ENCODE data around the gene MDFIC2.
"Not testable (repeated sequence)": the region's sequence is repeated elsewhere in the genome, so short reads cannot be mapped to it uniquely, and the experiment has no call there.

MDFIC2 gene

DNA sequence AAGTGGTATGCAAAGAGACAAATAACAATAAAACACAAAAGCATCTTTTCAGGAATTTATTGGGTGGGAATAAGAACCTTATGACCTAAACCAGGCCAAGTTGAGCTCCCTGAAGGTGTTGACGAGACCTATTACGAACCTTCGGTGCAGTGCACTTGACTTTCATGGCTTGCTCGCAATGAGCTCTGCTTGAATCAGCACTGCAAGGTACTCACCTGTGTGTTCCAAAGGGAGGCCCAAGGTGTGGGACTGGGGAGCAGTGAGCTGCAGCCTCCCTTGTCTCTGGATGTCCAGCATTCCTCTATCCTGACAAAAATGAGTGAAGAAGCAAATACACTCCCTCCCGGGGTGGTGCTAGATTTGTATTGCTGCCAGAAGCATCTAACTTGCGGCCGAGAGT, at the start of gene MDFIC2:
TSS of gene MDFIC2 (minus strand) at position 303 of the 400 bp plus-strand sequence. CDS start 665 bp downstream, outside the sequence.
- DNase-seq (ENCODE audit: low read depth in 4 of 4, low spot score in 1 of 4) = no peak

DNA sequence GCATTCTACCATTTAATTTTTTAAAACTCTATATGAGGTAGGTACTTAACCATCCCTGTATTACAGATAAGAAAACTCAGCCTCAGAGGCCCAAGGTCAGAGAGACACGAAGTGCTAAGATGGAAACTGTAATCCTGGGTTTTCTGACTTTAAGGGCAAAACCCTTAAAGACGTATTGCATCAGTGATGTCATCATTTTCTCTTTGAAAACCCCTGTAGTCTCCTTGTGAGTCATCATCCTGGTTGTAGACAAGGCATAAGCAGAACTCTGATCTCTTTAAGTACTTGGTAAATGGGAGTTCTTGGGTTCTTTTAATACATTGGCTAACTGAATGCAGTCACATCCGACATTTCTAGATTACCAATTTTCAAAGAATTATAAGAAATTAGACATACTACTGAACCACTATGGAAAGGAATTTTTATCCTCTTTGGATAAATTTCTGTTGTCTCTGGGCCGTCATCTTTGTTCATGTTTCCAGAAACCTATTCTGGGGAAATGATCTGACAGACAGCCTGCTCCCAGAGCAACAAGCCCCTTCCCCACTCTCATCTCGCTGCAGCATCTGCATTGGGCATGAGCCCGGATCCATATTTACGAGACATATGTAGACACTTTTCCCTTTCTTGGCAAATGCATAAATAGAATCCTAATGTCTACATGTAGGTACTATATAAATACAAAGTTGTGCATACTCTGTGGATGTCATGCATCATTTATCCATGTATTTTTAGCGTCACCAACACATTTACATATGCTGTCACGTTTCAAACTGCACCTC, 48.7 kb upstream of the MDFIC2 start:
- DNase-seq (ENCODE audit: low read depth in 4 of 4, low spot score in 1 of 4) = no peak

DNA sequence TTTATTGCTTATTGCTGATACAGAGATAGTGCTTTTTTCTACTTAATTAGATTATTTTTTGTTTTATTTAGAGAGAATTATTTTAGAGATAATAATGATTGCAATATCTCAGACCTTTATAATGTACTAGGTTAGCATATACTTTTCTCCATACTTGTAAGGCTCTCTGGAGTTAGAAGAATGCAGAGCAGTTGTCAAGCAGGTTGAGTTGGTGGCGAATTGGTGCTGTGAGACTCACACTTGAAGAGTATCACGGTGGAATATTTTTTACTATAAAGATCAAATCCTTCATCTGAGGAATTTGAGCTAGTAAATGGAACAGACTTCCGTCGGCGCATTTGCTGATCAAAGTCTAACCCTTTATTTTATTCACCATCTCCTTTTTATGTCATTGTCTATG, 47.3 kb upstream of the MDFIC2 start:
- DNase-seq (ENCODE audit: low read depth in 4 of 4, low spot score in 1 of 4) = no peak

DNA sequence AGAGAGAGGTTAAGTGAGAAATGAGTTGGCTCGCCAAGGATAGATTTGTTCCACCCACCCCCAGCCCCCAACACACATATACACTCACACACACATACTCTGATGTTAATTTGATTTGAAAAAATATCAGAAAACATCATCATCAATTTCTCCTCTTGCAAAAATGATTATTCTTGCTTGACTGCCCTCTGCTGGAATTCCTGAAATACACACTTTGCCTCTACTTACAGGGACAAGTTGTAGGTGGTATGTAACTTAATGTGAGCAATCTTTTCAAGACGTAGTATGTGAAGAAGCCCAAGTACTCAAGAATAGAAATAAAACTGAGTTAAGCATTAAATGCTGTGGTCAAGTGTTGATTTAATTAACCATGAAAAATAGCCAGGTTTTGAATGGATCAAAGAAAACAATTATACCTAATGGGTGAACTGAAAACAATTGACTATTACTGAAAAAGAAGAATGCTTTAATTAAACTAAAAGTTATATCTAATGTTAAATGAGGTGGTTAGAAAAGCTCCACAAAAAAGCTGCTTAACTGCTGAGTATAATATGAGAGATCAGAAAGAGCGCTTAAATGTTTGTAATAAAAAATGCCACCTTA, 46.6 kb upstream of the MDFIC2 start:
- DNase-seq (ENCODE audit: low read depth in 4 of 4, low spot score in 1 of 4) = no peak

DNA sequence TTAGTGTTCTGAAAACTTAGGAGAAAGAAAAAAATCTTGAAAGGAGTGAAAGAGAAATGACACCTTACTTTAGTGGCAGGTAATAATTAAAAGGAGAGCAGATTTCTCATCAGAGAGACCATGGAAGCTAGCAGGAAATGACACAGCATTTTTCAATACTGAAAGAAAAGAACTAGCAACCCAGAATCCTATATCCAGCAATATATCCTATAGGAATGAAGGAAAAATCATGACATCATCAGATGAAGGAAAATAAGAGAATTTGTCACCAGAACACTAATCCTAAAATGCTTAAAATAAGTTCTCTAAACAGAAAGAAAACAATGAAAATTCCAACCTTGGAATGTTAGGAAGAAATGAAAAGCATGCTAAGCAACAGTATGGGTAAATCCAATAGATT, 39.8 kb upstream of the MDFIC2 start:
- DNase-seq (ENCODE audit: low read depth in 4 of 4, low spot score in 1 of 4) = no peak

DNA sequence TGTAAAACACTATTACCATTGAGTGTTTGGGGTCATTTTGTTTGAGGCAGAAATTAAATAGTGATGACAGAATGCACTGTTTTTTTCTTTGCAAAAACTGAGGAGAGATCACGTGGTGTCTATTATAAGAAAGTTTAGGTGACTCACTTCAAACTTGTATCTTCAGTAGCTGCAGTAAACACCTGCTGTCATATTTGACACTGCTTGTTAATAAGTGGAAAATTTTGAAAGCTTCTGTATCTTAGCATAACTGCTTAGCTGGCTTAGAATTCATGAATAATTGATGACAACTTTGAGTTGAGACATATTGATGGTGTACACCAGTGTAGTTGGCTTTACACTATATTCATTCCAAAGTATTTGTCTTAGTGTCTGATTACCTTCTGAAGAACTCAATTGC, 29.7 kb upstream of the MDFIC2 start:
- DNase-seq (ENCODE audit: low read depth in 4 of 4, low spot score in 1 of 4) = no peak

DNA sequence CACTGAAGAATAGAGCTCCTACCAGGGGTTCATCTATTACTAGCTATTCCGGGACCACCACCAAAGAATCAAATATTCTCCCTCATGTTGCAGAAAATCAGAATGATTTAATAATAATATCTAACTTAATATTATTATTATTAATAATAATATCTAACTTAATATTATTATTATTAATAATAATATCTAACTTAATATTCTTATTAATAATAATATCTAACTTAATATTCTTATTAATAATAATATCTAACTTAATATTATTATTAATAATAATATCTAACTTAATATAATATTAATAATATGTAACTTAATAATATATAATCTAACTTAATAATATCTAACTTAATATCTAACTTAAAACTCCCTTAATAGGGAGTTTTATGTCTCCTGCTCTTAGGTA, 24.4 kb upstream of the MDFIC2 start:
- not testable (repeated sequence) for DNase-seq (ENCODE audit: low read depth in 4 of 4, low spot score in 1 of 4)

DNA sequence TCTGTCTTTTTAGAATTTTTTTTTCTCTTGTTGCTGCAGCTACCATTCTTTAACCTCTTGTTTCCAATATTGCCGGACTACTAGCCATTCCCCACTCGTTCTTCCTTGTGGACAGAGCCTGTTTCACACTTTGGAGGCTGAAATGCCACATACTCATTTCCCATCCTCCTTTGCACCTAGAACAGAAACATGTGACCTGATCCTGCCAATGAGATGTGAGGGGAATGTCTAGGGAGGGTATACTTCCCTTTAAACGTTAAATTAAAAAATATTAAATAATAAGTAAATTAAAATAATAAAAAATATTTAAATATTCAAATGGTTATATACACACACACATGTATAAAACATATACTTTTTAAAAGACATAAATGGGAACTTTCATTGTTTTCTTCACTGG, 20.6 kb upstream of the MDFIC2 start:
- no peak for DNase-seq (ENCODE audit: low read depth in 4 of 4, low spot score in 1 of 4)

DNA sequence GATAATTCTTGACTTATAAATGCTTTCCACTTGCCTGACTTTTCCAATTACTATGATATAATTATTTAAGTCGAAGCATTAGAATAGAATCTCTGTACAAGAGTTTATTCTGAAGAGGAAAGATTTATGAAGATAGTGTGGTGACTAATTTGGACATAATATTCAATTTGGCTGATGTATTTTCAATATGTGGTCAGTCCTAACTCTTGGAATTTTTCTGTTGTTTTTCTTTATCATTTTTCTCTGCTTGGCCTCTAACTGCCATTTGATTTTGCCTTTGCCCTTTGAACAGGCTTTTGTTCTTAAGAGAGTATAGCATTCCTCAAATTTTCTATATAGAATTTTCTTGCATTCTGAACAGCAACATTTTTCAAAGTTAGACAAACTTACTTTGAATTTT, 2.6 kb upstream of the MDFIC2 start:
- DNase-seq (ENCODE audit: low read depth in 4 of 4, low spot score in 1 of 4) = no peak

DNA sequence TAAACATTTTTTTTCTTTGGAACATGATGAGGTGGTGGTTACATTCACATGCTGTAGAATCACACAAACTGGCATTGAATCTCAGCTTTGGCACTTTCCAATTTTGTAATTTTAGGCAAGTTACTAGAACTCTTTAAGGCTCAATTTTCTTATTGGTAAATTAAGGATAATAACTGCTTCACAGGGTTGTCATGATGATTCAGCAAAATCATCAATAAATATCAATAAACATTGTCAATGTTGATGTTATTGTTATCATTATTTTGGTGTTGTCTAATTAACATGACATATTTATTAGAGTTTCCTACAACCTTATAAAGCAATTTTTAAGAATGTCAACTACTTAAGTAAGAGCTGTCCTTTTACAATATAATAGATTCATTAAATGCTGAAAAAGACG, 1.6 kb downstream of the MDFIC2 start:
- DNase-seq (ENCODE audit: low read depth in 4 of 4, low spot score in 1 of 4) = no peak

DNA sequence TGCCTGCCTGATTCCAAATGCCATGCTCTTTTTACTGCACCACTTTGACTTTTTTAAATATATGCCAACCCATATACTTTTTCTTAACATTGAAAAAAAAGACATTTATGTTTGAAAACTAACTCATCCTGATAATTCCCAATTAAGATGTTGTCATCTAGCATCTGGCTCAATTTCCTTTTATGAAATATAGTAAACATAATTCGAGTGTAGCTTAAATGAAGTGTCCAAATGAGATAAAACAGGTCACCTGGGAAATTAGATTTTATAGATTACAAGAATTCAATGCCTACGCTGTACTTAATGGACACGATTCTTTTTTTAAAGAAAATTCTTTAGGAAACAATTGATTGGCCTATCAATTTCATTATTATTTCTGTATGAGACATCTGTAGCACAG, 2.8 kb downstream of the MDFIC2 start:
- no peak for DNase-seq (ENCODE audit: low read depth in 4 of 4, low spot score in 1 of 4)

DNA sequence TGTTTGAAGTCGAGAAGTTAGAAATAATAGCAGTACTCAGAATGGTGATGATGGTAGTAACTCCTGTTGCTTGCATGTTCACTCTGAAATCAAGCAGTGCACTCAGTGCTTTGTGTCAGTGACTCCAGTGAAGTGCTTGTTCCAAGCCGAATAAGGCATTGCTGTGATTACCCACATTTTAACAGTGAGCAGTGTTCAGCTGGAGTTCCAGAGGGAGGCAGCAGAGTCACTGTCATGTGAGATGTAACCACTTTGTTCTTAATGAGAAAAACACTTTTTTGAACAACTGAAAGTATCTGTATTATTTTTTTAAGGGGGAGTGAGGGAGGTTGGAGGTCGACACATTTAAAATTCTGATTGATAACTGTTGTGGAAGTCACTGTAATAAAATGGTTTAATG, 3.7 kb downstream of the MDFIC2 start:
- no peak for DNase-seq (ENCODE audit: low read depth in 4 of 4, low spot score in 1 of 4)

DNA sequence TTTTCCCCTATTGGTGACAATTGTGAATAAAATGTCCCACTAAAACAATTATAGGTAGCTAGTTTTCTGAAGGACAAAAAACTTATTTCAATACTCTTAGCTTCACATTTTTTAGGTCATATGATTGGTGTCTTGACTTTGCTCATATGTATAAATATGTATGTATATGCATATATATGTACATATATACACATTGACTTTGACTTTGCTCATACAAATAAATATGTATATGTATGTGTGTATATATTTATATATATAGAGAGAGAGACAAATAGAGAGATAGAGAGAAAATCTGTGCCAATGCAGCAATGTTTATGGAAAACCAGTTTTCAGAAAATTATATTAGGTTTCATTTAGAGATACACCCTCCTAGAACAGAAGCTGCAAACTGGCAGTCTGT, 5.7 kb downstream of the MDFIC2 start:
- DNase-seq (ENCODE audit: low read depth in 4 of 4, low spot score in 1 of 4) = no peak

DNA sequence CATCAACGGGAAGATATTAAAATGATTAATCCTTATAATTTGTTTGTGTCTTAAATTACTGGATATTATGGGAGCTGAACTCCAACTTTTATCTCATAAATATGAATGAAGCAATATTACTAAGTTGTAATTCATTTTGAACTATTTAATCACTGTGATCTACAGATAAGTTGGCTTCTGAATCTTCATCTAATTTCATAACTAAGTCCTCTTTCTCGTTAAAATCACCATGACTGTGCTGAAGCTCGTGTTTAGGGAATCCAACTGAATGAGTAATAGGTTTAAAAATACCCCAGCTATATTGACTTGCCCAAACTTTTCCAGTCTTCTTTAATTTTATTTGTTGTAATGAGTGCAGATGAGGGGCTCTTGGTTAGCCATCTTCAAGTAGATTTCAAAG, 14.1 kb downstream of the MDFIC2 start:
- no peak for DNase-seq (ENCODE audit: low read depth in 4 of 4, low spot score in 1 of 4)

DNA sequence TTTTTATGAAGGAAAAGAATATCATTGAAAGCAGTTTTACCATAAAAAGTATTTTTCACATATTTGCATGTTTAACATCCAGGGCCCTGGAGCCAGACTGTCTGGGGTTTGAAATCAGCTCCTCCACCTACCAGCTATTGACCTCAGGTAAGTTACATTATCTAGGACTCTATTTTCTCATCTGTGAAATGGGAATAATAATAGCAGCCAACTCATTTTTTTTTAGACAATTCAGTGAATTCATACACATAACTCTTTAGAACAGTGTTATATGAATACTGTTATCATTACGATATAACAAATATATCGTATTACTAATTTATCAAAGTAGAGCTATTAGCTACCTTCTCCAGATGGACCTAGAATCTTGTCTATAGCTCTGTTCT, 21.3 kb downstream of the MDFIC2 start:
- no peak for DNase-seq (ENCODE audit: low read depth in 4 of 4, low spot score in 1 of 4)

DNA sequence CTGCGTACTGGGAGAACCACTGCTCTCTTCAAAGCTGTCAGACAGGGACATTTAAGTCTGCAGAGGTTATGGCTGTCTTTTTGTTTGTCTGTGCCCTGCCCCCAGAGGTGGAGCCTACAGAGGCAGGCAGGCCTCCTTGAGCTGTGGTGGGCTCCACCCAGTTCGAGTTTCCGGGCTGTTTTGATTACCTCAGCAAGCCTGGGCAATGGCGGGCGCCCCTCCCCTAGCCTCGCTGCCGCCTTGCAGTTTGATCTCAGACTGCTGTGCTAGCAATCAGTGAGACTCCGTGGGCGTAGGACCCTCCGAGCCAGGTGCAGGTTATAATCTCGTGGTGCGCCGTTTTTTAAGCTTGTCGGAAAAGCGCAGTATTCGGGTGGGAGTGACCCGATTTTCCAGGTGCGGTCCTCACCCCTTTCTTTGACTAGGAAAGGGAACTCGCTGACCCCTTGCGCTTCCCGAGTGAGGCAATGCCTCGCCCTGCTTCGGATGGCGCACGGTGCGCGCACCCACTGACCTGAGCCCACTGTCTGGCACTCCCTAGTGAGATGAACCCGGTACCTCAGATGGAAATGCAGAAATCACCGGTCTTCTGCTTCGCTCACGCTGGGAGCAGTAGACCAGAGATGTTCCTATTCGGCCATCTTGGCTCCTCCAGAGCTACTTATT, 21.9 kb downstream of the MDFIC2 start:
- not testable (repeated sequence) for DNase-seq (ENCODE audit: low read depth in 4 of 4, low spot score in 1 of 4)

DNA sequence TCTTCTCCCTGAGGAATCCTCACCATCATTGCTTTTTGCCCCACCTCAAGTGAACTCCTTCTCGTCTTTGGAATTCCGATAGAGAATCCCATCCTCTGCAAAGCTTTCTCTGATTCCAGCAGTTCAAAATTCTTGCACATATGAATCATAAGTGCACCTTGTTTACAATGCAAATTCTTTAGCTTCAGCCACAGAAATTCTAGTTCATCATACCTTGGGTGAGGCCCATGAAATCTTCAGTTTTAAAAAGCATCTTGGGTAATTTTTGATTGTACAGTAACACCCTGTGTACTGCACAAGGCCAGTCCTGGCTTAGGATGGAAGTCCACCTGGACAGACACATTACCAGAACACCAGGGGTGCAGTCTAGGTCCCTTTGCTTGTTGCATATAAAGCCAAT, 30.8 kb downstream of the MDFIC2 start:
- DNase-seq (ENCODE audit: low read depth in 4 of 4, low spot score in 1 of 4) = no peak

DNA sequence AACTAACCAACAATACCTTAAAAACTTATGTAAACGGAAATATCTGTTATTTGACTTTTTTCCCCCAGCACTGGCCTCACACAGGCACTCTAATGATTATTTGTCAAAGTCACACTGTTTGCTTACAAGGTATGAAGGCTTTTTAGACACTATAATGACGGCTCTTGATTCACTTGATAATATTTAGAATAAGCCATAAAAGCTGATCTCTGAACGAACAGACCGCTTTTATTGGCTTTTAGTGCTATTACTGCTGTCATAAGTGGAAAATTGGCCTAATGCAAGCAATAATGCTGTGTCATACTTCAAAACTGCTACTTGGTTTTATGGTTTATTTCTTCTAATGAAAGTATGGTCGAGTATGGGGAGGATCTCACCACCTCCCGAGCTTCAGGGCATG, 35.1 kb downstream of the MDFIC2 start:
- DNase-seq (ENCODE audit: low read depth in 4 of 4, low spot score in 1 of 4) = no peak

DNA sequence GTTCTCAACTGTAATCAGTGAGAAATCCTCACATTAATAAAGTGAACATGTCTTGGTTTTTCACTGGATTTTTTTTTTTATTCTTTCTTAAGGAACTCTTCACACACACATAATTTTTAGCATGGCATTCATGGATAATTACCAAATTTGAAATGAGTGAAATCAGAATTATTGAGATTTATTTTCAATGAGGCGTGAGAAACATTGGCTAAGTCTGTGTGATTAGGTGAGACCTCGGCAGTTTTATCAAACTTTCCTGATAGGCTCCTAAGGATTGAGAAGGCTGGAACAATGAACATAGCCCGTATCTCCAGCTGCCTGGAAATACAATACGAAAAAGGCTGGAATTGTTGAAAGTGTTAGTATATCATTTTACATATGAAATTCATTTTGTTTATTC, 35.5 kb downstream of the MDFIC2 start:
- DNase-seq (ENCODE audit: low read depth in 4 of 4, low spot score in 1 of 4) = no peak

DNA sequence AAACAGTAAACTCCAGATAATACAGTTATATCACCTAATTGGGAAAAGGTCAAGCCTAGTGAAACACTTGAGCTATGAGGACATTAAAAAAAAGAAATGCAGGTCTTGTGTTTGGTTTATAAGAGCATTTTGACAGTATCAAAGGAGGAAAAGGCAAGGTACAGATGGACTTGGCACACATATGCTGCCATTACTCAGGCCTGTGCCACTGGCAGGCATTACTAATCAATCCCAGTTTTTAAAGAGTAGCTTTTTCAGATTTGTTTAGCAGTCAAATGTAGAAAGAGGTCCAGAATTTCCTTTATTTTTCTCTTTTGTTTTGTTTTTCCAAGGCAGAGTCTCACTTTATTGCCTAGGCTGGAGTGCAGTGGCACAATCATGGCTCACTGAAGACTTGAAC, 38.9 kb downstream of the MDFIC2 start:
- DNase-seq (ENCODE audit: low read depth in 4 of 4, low spot score in 1 of 4) = no peak

DNA sequence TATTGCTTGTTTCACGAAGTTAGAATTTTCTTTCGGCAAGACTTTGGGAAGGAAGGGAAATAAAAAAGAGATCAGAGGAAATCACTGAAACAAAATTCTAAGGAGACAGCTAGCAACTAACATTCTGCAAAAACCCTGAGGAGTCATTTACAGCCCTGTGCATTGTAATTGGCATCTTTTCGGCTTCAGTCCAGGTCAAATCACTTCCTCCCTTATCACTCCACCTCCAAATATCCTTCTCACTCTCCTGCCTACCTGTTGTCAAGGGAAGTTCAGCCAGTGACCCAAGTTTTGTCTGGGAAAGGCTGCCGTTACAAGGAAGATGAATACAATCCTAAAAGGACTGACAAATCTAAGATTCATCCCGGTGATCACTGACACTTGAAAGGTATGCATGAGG, 39.6 kb downstream of the MDFIC2 start:
- no peak for DNase-seq (ENCODE audit: low read depth in 4 of 4, low spot score in 1 of 4)

DNA sequence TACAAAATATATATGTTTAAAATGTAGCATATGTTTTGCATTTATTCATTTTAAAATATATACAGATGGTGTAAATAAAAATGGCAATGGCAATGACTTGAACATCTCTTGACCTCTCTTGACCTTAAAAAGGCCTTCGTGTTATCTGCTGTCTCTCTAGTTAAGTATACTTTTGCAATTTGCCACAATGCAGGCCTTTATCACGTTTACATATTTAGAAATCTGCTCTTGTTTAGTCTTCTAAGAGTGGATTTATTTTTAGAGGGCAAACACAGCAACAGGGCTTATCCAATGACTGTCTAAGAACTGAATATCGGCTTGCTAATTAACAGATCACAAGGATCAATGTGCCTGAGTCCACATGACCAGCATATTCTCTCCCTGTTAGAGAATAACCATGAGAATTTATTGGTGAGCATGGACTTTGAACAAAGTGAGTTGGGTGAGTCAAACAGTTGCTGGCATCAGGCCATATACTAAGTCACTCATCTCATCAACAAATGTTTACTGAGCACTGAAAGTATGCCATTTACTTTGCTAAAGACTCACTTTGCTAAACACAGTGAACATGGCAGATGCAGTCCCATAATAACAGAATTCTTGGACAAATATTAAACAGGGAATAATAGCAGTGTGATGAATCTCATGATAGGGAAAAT, 48.2 kb downstream of the MDFIC2 start:
- no peak for DNase-seq (ENCODE audit: low read depth in 4 of 4, low spot score in 1 of 4)
